Skin epidermis (tissue), 12 donors: Measurements from ENCODE around the gene CXorf38.

Experiments
- H3K27ac ChIP-seq, 21 experiments: fragments of 200-600 bp; sonication (generic) in 11 of 21; one replicate each; pipeline ENCODE4 v1.5.0; 2020; ENCODE audit warnings: mild to moderate bottlenecking in 3 of 21, inconsistent platforms in 2 of 21, moderate library complexity in 2 of 21
- H3K4me3 ChIP-seq, 7 experiments: fragments of 200-600 bp; sonication (generic) in 2 of 7; one replicate each; pipeline ENCODE4 v1.5.0; 2020; ENCODE audit warnings: inconsistent platforms in 2 of 7, mild to moderate bottlenecking in 2 of 7, moderate library complexity in 1 of 7

The CXorf38 gene

DNA sequence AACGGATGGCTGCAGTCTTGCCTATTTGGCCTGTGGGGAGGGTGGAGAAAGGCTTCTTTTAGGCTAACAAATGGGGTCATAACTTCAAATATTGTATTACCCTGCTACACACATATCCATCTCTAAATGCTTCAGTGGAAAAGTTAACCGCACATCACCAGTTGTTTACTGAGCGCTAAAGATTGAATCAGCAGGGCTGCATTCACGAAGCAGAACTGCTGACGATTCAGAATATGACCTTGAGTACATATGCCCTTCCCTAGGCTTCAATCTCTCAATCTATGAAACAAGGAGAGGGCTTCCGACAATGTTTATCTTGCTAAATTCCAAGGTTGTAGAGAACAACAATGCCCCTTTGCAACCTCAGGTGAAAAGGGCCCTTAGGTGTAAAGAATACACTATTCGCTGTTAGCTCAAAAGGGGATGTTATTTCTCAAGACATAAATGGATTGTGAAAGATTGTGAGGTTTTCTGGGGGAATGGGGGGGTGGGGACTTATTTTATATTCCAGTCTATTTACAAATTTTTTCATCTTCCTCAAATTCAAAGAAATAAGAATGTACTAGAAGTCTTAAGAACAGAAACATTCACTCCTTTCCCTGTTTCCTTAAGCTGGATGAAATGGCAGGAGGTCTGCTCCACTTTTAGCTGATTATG lies 69.2 kb downstream of the CXorf38 start:
- peak overlapping the region in 1 of 21 experiments; percentile 3 for H3K27ac ChIP-seq

More for the DNA sequence above, 69.2 kb downstream of the CXorf38 start:
- no peak overlapping the region for H3K4me3 ChIP-seq
